Breast epithelium (tissue), 3 donors: Measurements from ENCODE around the gene SORT1.

ENCODE experiments used
- CTCF ChIP-seq, 3 donors: fragments of 450-650 bp; IDR thresholded peaks; one replicate each; pipeline ENCODE4 v1.5.1; 2016 to 2017; ENCODE audit warnings: antibody characterized with exemption in 3 of 3, mild to moderate bottlenecking in 3 of 3, moderate library complexity in 3 of 3
- POLR2A ChIP-seq: fragments of 450-650 bp; IDR thresholded peaks from one replicate; pipeline ENCODE4 v1.6.1; 2016; ENCODE audit warnings: antibody characterized with exemption, mild to moderate bottlenecking, moderate library complexity
- POLR2AphosphoS5 ChIP-seq, 3 donors: sonication (generic); formaldehyde crosslinking; IDR thresholded peaks; one replicate each; pipeline ENCODE4 v1.6.1; 2017; ENCODE audit warnings: antibody characterized with exemption in 3 of 3

- no peak for TF ChIP-seq CTCF (IDR thresholded peaks at IDR 0.05)
- TF ChIP-seq POLR2AphosphoS5 (IDR thresholded peaks at IDR 0.05): no peak
- TF ChIP-seq POLR2A: no peak
Observed at GRCh38 chr1:109383087-109383779, 14.5 kb downstream of the SORT1 start.
